Heart left ventricle (tissue), 13 donors: ENCODE measurements around the gene MINK1.

Experiments
- CTCF ChIP-seq, 12 donors: fragments of 200-600 bp; sonication (generic) in 4 of 12; IDR thresholded peaks; one replicate each; pipeline versions ENCODE4 v1.5.0 to v1.8.0; 2018 to 2022; ENCODE audit warnings: antibody characterized with exemption in 12 of 12, mild to moderate bottlenecking in 5 of 12
- POLR2A ChIP-seq, 2 donors: fragments of 450-650 bp; IDR thresholded peaks; one replicate each; pipeline ENCODE4 v1.6.1; 2017; ENCODE audit warnings: antibody characterized with exemption in 2 of 2, mild to moderate bottlenecking in 2 of 2, moderate library complexity in 2 of 2
- donor health status: ischemic (EF 13 %, LVEDD 7.1; RV severe dilation, severe dysfunction).
- donor health status: DM: no; HTN: yes; CAD: no.
- donor health status: DM: no; HTN: no; CAD: no.
- donor health status: ischemic (EF 25% LVEDD 6.9; RV normal size, moderate dysfunction).
- donor health status: ischemic (EF 25% LVEDD 5.7; RV mildly dilated, moderate dysfunction).
- donor health status: ischemic (EF 35%, LVEDD 5.7; RV mildly dilated, moderate dysfunction).
- donor health status: nonischemic (EF 11% LVEDD 7.7; RV severe dilation, severe dysfunction).
- donor health status: DM: yes; HTN: yes; CAD: no.
- donor health status: PGD.
- donor health status: ischemic (EF 29% LVEDD 5.4; RV normal size, mild dysfunction).
- donor health status: nonischemic (EF 23%, LVEDD 6.1; RV moderate dilation, normal function).

- no peak for TF ChIP-seq CTCF (IDR thresholded peaks at IDR 0.05)
- no peak for TF ChIP-seq POLR2A (IDR thresholded peaks at IDR 0.05)
These were observed 106.3 kb downstream of the MINK1 start for GRCh38 chr17:4939546-4939795.
